HEK293 (cell line): Measurements from ENCODE around the gene TDRD10.

ENCODE experiments used
- CTCF ChIA-PET: fragments of 350-600 bp; formaldehyde crosslinking; extraction: SDS; loops from one replicate; lab custom pipeline; 2021; ENCODE audit warnings: antibody characterized with exemption; lab: Yijun Ruan, JAX
- POLR2A ChIA-PET: fragments of 300-600 bp; formaldehyde crosslinking; extraction: SDS; loops from one replicate; lab custom pipeline; 2020; ENCODE audit warnings: antibody characterized with exemption, inconsistent platforms; lab: Yijun Ruan, JAX
- H3K27ac ChIP-seq: fragments of 200-500 bp; sonication (Bioruptor generic); 2 replicates; pipeline ENCODE4 v1.5.1; 2014; ENCODE audit warnings: low read depth, low read length, control low read depth, inconsistent platforms; ENCODE audit errors: extremely low read depth
- H3K36me3 ChIP-seq, 2 experiments: fragments of 200-500 bp in 1 of 2; sonication (Bioruptor generic) in 1 of 2; 1 replicate in 1 of 2; 2 replicates in 1 of 2; pipeline ENCODE4 v1.5.1; 2014 to 2017; ENCODE audit warnings: inconsistent platforms in 2 of 2, low read length in 2 of 2; ENCODE audit not compliant: control insufficient read depth in 2 of 2, insufficient read depth in 1 of 2
- H3K4me1 ChIP-seq: fragments of 200-500 bp; sonication (Bioruptor generic); 2 replicates; pipeline ENCODE4 v1.5.1; 2014; ENCODE audit warnings: mild to moderate bottlenecking, low read length, inconsistent platforms; ENCODE audit not compliant: control insufficient read depth, insufficient read depth
- H3K4me3 ChIP-seq: 2 replicates; pipeline ENCODE4 v1.5.1; 2011; ENCODE audit warnings: low read depth, mild to moderate bottlenecking, control low read depth, low read length, moderate library complexity
- H3K9me3 ChIP-seq: fragments of 200-500 bp; sonication (Bioruptor generic); 2 replicates; pipeline ENCODE4 v1.5.1; 2014; ENCODE audit warnings: low read depth, low read length, inconsistent platforms; ENCODE audit not compliant: control insufficient read depth, insufficient read depth
- ZBTB7A ChIP-seq: fragments of 450-650 bp; formaldehyde crosslinking; IDR thresholded peaks from 2 replicates; pipeline ENCODE4 v1.5.1; 2016; ENCODE audit warnings: low read depth, missing biosample characterization, missing genetic modification characterization
- ZNF112 ChIP-seq: fragments of 450-650 bp; formaldehyde crosslinking; IDR thresholded peaks from 2 replicates; pipeline ENCODE4 v1.5.0; 2017; ENCODE audit warnings: missing biosample characterization, missing genetic modification characterization
- ZNF140 ChIP-seq: fragments of 450-650 bp; formaldehyde crosslinking; IDR thresholded peaks from 2 replicates; pipeline ENCODE4 v1.5.1; 2016; ENCODE audit warnings: missing biosample characterization, missing genetic modification characterization
- ZNF169 ChIP-seq: fragments of 450-650 bp; formaldehyde crosslinking; IDR thresholded peaks from 2 replicates; pipeline ENCODE4 v1.5.1; 2016; ENCODE audit warnings: missing biosample characterization, missing genetic modification characterization
- ZNF214 ChIP-seq: fragments of 450-650 bp; formaldehyde crosslinking; IDR thresholded peaks from 2 replicates; pipeline ENCODE4 v1.5.1; 2017; ENCODE audit warnings: missing biosample characterization, mild to moderate bottlenecking, missing genetic modification characterization, borderline replicate concordance
- ZNF239 ChIP-seq: fragments of 450-650 bp; formaldehyde crosslinking; IDR thresholded peaks from 2 replicates; pipeline ENCODE4 v1.5.1; 2016; ENCODE audit warnings: missing biosample characterization, missing genetic modification characterization
- ZNF416 ChIP-seq: fragments of 450-650 bp; formaldehyde crosslinking; IDR thresholded peaks from 2 replicates; pipeline ENCODE4 v1.5.1; 2016; ENCODE audit warnings: missing biosample characterization, missing genetic modification characterization
- ZNF48 ChIP-seq: fragments of 450-650 bp; formaldehyde crosslinking; IDR thresholded peaks from 2 replicates; pipeline ENCODE4 v1.5.1; 2016; ENCODE audit warnings: missing biosample characterization, missing genetic modification characterization
- ZNF501 ChIP-seq: fragments of 450-650 bp; formaldehyde crosslinking; IDR thresholded peaks from 2 replicates; pipeline ENCODE4 v1.5.1; 2016; ENCODE audit warnings: missing biosample characterization, missing genetic modification characterization
- ZNF530 ChIP-seq: fragments of 450-650 bp; formaldehyde crosslinking; IDR thresholded peaks from 2 replicates; pipeline ENCODE4 v1.5.1; 2016; ENCODE audit warnings: low read depth, missing biosample characterization, missing genetic modification characterization
- ZNF549 ChIP-seq: fragments of 450-650 bp; IDR thresholded peaks from 2 replicates; pipeline ENCODE4 v1.5.1; 2018; ENCODE audit warnings: missing biosample characterization, missing genetic modification characterization, mild to moderate bottlenecking, inconsistent platforms, moderate library complexity
- ZNF555 ChIP-seq: fragments of 450-650 bp; formaldehyde crosslinking; conservative IDR thresholded peaks from 2 replicates; pipeline ENCODE4 v1.5.1; 2017; ENCODE audit warnings: missing biosample characterization, mild to moderate bottlenecking, missing genetic modification characterization, inconsistent platforms
- ZNF600 ChIP-seq: fragments of 450-650 bp; formaldehyde crosslinking; IDR thresholded peaks from 2 replicates; pipeline ENCODE4 v1.5.1; 2016; ENCODE audit warnings: missing biosample characterization, missing genetic modification characterization
- ZNF768 ChIP-seq: fragments of 450-650 bp; formaldehyde crosslinking; IDR thresholded peaks from 2 replicates; pipeline ENCODE4 v1.5.1; 2018; ENCODE audit warnings: missing biosample characterization, mild to moderate bottlenecking, missing genetic modification characterization
- TF ChIP-seq, protein P1 (sequence below): fragments of 450-650 bp; formaldehyde crosslinking; IDR thresholded peaks from 2 replicates; pipeline ENCODE4 v1.5.1; 2016; ENCODE audit warnings: missing biosample characterization, missing genetic modification characterization
- TF ChIP-seq, protein P2 (sequence below): fragments of 450-650 bp; formaldehyde crosslinking; IDR thresholded peaks from 2 replicates; pipeline ENCODE4 v1.5.1; 2016; ENCODE audit warnings: missing biosample characterization, missing genetic modification characterization
- TF ChIP-seq, protein P3 (sequence below): fragments of 450-650 bp; formaldehyde crosslinking; IDR thresholded peaks from 2 replicates; pipeline ENCODE4 v1.5.1; 2017; ENCODE audit warnings: missing biosample characterization, missing genetic modification characterization
- TF ChIP-seq, protein P4 (sequence below): fragments of 450-650 bp; formaldehyde crosslinking; IDR thresholded peaks from 2 replicates; pipeline ENCODE4 v1.5.1; 2016; ENCODE audit warnings: missing biosample characterization, missing genetic modification characterization, borderline replicate concordance

The TDRD10 gene

DNA sequence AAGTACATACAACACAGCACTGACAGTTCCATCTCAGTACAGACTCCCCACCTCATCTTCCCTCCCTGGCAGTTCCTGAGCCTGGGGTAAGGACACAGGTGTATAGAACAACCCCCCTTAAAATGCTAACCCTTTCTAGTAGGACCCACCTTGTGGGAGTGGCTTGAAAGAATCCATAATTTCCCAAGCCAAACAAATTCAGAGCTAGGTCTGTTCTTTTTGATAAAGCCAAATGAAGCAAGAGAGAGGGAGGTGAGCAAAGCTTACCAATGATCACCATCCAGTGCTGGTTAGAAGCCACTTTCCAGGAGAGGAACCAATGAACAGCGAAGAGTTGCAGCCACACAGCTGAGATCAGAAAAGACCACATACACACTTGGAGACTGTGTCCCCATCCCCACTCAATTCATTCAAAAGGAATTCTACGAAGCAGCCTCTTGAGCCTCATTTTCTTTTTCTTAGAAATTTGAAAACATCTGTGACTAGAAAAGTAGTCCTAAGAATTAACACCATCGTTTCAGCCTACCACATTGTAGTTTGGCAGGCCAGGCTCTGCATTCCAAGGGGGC lies 47.3 kb downstream of the TDRD10 start (continued):
- TF ChIP-seq ZNF555, result no peak
- no peak for TF ChIP-seq ZNF239 (tag by site-specific recombination)
- no peak for TF ChIP-seq ZNF530 (tag by site-specific recombination)
- TF ChIP-seq ZNF600 (tag by site-specific recombination), result 0 out of 2 replicates have a peak, but pooled peaks have one; percentile 21
- no peak for TF ChIP-seq ZNF214 (tag by site-specific recombination)
- TF ChIP-seq ZNF501 (tag by site-specific recombination), result no peak
- TF ChIP-seq, protein P1, sequence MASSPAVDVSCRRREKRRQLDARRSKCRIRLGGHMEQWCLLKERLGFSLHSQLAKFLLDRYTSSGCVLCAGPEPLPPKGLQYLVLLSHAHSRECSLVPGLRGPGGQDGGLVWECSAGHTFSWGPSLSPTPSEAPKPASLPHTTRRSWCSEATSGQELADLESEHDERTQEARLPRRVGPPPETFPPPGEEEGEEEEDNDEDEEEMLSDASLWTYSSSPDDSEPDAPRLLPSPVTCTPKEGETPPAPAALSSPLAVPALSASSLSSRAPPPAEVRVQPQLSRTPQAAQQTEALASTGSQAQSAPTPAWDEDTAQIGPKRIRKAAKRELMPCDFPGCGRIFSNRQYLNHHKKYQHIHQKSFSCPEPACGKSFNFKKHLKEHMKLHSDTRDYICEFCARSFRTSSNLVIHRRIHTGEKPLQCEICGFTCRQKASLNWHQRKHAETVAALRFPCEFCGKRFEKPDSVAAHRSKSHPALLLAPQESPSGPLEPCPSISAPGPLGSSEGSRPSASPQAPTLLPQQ, result 0 out of 2 replicates have a peak, but pooled peaks have one; percentile 38

DNA sequence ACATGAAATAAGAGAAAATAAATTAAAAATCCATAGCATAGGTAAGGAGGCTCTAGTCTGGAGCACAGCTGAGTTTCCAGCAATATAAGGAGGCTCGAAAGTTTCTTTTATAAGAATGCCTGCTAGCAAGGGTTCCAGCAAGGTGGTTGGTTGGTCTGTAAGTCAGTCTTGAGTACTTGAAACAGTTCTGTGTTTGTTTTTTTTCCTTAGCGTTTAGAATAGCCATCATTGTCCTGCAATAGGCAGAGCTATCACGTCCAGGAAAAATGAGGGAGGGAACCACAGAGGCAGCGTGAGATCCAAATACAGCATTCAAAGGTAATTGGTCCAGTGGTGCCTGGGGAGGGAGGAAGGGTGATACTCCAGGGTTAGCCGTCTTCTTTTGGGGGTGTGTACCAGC lies 48.1 kb downstream of the TDRD10 start:
- H3K9me3 ChIP-seq, result no peaks in the 10 kb centered on the region
- TF ChIP-seq, protein P2, sequence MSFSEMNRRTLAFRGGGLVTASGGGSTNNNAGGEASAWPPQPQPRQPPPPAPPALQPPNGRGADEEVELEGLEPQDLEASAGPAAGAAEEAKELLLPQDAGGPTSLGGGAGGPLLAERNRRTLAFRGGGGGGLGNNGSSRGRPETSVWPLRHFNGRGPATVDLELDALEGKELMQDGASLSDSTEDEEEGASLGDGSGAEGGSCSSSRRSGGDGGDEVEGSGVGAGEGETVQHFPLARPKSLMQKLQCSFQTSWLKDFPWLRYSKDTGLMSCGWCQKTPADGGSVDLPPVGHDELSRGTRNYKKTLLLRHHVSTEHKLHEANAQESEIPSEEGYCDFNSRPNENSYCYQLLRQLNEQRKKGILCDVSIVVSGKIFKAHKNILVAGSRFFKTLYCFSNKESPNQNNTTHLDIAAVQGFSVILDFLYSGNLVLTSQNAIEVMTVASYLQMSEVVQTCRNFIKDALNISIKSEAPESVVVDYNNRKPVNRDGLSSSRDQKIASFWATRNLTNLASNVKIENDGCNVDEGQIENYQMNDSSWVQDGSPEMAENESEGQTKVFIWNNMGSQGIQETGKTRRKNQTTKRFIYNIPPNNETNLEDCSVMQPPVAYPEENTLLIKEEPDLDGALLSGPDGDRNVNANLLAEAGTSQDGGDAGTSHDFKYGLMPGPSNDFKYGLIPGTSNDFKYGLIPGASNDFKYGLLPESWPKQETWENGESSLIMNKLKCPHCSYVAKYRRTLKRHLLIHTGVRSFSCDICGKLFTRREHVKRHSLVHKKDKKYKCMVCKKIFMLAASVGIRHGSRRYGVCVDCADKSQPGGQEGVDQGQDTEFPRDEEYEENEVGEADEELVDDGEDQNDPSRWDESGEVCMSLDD (tag by site-specific recombination), result no peak
- TF ChIP-seq ZNF169 (tag by site-specific recombination) (no peak), ZNF768 (tag by site-specific recombination) (no peak), ZNF112 (tag by site-specific recombination) (no peak), ZNF416 (tag by site-specific recombination) (no peak), ZNF549 (tag by site-specific recombination) (no peak)
- TF ChIP-seq, protein P3, sequence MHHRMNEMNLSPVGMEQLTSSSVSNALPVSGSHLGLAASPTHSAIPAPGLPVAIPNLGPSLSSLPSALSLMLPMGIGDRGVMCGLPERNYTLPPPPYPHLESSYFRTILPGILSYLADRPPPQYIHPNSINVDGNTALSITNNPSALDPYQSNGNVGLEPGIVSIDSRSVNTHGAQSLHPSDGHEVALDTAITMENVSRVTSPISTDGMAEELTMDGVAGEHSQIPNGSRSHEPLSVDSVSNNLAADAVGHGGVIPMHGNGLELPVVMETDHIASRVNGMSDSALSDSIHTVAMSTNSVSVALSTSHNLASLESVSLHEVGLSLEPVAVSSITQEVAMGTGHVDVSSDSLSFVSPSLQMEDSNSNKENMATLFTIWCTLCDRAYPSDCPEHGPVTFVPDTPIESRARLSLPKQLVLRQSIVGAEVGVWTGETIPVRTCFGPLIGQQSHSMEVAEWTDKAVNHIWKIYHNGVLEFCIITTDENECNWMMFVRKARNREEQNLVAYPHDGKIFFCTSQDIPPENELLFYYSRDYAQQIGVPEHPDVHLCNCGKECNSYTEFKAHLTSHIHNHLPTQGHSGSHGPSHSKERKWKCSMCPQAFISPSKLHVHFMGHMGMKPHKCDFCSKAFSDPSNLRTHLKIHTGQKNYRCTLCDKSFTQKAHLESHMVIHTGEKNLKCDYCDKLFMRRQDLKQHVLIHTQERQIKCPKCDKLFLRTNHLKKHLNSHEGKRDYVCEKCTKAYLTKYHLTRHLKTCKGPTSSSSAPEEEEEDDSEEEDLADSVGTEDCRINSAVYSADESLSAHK (tag by site-specific recombination), result peak; percentile 65; the same call in 1 of the 2 replicates
- TF ChIP-seq, all 188 proteins: peak for 1
- ChIA-PET POLR2A (interaction anchor here (0.7 kb wide), 1 partner anchor 133 kb away, joined by 4 read pairs; no protein-coding TSS in a partner anchor), CTCF (interaction anchor here (6.6 kb wide), 1 partner anchor 70 kb away, joined by 205 read pairs; no protein-coding TSS in a partner anchor)
- Histone ChIP-seq H3K4me3 (no peak overlapping the region), H3K36me3 (peaks cover 17 to 71% of the 10 kb centered on the region in 2 experiments), H3K27ac (no peak overlapping the region), H3K4me1 (no peaks in the 10 kb centered on the region)

DNA sequence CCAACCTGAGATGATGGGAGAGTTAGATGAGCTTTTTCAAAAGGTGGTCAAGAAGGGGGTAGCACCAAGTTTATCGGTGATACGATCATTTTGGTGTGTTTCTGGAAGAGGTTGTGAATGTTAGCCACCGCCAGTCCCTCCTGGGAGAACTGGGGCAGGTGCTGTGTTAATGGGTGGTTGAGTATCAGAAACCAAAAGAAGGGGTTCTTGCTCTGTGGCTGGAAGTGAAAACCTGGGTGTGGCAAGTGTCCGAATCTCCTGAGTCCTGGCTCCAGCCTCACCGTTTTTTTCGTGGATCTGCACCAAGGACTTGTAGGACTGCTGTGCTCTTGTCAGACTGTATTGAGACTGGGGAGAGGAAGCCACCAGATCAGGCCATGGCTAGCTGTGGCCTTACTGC lies 48.6 kb downstream of the TDRD10 start:
- ChIA-PET CTCF (interaction anchor here (6.6 kb wide), 1 partner anchor 71 kb away, joined by 205 read pairs; no protein-coding TSS in a partner anchor), POLR2A (interaction anchor here (0.7 kb wide), 1 partner anchor 134 kb away, joined by 4 read pairs; no protein-coding TSS in a partner anchor)
- no peaks in the 10 kb centered on the region for H3K4me1 ChIP-seq
- peaks cover 17 to 77% of the 10 kb centered on the region in 2 experiments for H3K36me3 ChIP-seq
- no peaks in the 10 kb centered on the region for H3K9me3 ChIP-seq
- H3K4me3 ChIP-seq, result no peak overlapping the region
- no peak overlapping the region for H3K27ac ChIP-seq
- TF ChIP-seq ZNF48 (tag by site-specific recombination), result no peak
- TF ChIP-seq ZNF140 (tag by site-specific recombination), result no peak
- TF ChIP-seq ZBTB7A (tag by site-specific recombination), result no peak
- TF ChIP-seq ZNF169 (tag by site-specific recombination), result no peak
- TF ChIP-seq, protein P4, sequence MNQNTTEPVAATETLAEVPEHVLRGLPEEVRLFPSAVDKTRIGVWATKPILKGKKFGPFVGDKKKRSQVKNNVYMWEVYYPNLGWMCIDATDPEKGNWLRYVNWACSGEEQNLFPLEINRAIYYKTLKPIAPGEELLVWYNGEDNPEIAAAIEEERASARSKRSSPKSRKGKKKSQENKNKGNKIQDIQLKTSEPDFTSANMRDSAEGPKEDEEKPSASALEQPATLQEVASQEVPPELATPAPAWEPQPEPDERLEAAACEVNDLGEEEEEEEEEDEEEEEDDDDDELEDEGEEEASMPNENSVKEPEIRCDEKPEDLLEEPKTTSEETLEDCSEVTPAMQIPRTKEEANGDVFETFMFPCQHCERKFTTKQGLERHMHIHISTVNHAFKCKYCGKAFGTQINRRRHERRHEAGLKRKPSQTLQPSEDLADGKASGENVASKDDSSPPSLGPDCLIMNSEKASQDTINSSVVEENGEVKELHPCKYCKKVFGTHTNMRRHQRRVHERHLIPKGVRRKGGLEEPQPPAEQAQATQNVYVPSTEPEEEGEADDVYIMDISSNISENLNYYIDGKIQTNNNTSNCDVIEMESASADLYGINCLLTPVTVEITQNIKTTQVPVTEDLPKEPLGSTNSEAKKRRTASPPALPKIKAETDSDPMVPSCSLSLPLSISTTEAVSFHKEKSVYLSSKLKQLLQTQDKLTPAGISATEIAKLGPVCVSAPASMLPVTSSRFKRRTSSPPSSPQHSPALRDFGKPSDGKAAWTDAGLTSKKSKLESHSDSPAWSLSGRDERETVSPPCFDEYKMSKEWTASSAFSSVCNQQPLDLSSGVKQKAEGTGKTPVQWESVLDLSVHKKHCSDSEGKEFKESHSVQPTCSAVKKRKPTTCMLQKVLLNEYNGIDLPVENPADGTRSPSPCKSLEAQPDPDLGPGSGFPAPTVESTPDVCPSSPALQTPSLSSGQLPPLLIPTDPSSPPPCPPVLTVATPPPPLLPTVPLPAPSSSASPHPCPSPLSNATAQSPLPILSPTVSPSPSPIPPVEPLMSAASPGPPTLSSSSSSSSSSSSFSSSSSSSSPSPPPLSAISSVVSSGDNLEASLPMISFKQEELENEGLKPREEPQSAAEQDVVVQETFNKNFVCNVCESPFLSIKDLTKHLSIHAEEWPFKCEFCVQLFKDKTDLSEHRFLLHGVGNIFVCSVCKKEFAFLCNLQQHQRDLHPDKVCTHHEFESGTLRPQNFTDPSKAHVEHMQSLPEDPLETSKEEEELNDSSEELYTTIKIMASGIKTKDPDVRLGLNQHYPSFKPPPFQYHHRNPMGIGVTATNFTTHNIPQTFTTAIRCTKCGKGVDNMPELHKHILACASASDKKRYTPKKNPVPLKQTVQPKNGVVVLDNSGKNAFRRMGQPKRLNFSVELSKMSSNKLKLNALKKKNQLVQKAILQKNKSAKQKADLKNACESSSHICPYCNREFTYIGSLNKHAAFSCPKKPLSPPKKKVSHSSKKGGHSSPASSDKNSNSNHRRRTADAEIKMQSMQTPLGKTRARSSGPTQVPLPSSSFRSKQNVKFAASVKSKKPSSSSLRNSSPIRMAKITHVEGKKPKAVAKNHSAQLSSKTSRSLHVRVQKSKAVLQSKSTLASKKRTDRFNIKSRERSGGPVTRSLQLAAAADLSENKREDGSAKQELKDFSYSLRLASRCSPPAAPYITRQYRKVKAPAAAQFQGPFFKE, result no peak
